Coronary artery (tissue), 2 donors: Measurements from ENCODE around the gene HPGDS.

ENCODE experiments used
- DNase-seq: peaks from one replicate; pipeline ENCODE4 v3.0.0-alpha.2; 2017; ENCODE audit warnings: low spot score
- H3K27ac ChIP-seq, 2 donors: fragments of 200-600 bp; sonication (generic); one replicate each; pipeline ENCODE4 v1.5.1; 2016 to 2019
- H3K4me3 ChIP-seq: fragments of 200-600 bp; sonication (generic); 2 replicates; pipeline ENCODE4 v1.5.1; 2016; ENCODE audit warnings: mild to moderate bottlenecking, moderate library complexity
- TF ChIP-seq, protein P1 (sequence below): fragments of 200-600 bp; sonication (generic); IDR thresholded peaks from one replicate; pipeline ENCODE4 v1.5.1; 2019; ENCODE audit warnings: antibody characterized with exemption

HPGDS gene

DNA sequence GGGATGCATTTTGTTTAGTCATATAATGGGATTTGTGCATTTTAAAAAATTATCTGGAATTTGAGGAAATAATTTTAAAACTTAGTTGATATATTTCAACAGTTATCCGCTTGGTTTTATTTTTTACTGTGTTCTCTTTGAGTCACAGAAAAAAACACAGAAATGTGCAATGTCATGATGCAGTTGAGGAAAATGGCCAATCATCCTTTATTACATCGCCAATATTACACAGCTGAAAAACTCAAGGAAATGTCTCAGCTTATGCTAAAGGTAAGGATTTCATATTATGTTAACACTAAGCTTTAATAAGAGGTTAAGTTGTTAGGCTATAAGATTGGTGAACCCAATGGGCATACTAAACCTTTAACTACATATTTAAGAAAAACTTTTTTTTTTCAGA lies 63.9 kb downstream of the HPGDS start:
- Histone ChIP-seq H3K27ac (no peak overlapping the region), H3K4me3 (no peak overlapping the region)
- DNase-seq = no peak
- TF ChIP-seq, protein P1, sequence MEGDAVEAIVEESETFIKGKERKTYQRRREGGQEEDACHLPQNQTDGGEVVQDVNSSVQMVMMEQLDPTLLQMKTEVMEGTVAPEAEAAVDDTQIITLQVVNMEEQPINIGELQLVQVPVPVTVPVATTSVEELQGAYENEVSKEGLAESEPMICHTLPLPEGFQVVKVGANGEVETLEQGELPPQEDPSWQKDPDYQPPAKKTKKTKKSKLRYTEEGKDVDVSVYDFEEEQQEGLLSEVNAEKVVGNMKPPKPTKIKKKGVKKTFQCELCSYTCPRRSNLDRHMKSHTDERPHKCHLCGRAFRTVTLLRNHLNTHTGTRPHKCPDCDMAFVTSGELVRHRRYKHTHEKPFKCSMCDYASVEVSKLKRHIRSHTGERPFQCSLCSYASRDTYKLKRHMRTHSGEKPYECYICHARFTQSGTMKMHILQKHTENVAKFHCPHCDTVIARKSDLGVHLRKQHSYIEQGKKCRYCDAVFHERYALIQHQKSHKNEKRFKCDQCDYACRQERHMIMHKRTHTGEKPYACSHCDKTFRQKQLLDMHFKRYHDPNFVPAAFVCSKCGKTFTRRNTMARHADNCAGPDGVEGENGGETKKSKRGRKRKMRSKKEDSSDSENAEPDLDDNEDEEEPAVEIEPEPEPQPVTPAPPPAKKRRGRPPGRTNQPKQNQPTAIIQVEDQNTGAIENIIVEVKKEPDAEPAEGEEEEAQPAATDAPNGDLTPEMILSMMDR = no peak

DNA sequence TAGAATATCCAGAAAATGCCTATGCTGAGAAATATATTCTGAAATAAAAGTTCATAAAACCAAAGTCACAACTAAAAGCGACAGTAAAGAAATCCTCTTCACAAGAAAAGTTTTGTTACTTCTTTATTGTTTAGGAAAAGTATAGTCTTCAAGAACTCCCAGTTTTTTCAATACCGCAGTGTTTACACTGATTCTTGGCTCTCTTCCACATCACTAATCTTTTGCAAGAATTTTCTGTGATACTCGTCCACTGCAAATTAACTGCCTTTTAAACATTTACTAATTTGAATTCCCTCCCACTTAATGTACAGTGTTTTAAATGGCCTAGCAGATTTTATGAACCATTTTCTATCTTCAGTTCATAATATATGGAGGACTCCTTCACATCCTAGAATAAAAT lies 65.1 kb downstream of the HPGDS start:
- TF ChIP-seq, protein P1 = no peak
- no peak for DNase-seq
- H3K4me3 ChIP-seq = no peak overlapping the region
- no peak overlapping the region for H3K27ac ChIP-seq

DNA sequence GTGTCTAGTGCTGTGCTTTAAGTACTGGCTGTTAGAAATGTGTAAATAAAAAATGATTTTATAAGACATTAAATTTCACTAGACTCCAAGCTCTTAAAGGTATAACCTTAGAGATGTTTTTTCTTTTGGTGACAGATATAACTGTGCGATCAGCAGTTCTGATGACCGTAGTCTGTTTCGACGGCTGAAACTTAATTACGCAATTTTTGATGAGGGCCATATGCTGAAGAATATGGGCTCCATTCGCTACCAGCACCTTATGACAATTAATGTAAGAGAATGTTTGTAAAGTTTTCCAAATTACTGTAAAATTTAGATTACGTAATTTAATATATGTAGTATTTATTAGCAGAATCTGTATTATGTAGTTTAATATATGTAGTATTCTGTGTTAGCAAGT lies 66.4 kb downstream of the HPGDS start:
- DNase-seq = no peak
- no peak overlapping the region for H3K4me3 ChIP-seq
- no peak overlapping the region for H3K27ac ChIP-seq
- TF ChIP-seq, protein P1 = no peak

DNA sequence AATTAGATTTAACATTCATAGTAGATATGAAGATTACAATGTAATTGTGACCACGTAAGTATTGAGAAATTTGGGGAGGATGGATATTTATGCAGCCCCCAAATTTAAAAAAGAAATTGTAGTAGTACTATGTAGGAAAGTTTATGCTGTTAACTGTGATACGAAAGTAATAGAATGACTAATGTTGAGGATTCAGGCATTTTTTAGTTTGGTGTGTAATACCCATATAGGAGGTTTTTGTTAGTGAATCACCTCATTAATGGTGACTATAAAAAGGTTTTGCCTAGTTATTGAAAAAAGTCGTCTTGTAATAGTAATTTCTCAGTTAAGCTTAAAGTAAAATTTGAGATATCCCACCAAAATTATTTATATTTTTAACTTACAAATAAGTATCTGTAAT lies 67.7 kb downstream of the HPGDS start:
- no peak overlapping the region for H3K4me3 ChIP-seq
- TF ChIP-seq, protein P1 = no peak
- DNase-seq = no peak

DNA sequence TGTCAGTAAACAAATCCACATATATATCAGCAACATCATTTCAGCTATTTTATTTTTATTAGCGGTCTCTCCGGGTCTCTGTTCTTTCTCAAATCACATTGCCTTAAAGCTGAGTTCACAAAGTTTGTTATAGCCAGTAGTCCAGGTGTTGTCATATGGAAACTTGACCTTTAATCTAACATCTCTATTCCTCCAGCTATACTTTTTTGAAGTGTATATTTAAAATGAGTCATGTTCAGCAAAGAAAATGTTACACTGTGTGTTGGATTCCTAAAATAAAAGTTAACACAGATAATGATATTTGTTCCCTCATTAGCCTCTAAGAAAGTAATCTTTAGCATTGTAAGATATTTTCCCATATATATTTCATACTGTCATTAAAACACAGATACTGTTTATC lies 71.4 kb downstream of the HPGDS start:
- no peak for DNase-seq
- TF ChIP-seq, protein P1 = no peak
- H3K27ac ChIP-seq = no peak overlapping the region
- H3K4me3 ChIP-seq = no peak overlapping the region

More for the DNA sequence above, 67.7 kb downstream of the HPGDS start:
- no peak overlapping the region for H3K27ac ChIP-seq

DNA sequence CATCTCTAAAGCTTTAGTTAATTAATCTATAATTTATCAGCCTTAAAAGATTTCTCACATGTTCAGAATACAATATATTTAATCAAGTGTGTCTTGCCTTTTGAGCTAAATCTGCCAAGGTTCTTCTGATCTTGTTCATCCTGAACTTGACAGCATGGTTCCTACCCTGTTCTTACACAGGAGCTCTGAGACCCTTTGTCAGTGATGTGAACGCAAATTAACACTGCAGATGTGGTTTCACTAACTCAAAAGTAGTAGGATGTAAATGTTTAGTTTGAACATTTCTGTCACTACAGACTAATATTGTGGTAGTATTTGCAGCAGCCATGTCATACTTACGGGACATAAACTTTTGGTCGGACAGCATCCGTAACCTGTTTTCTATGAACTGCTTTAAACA lies 75.6 kb downstream of the HPGDS start:
- Histone ChIP-seq H3K4me3 (no peak overlapping the region), H3K27ac (no peak overlapping the region)
- no peak for DNase-seq
- TF ChIP-seq, protein P1 = no peak

DNA sequence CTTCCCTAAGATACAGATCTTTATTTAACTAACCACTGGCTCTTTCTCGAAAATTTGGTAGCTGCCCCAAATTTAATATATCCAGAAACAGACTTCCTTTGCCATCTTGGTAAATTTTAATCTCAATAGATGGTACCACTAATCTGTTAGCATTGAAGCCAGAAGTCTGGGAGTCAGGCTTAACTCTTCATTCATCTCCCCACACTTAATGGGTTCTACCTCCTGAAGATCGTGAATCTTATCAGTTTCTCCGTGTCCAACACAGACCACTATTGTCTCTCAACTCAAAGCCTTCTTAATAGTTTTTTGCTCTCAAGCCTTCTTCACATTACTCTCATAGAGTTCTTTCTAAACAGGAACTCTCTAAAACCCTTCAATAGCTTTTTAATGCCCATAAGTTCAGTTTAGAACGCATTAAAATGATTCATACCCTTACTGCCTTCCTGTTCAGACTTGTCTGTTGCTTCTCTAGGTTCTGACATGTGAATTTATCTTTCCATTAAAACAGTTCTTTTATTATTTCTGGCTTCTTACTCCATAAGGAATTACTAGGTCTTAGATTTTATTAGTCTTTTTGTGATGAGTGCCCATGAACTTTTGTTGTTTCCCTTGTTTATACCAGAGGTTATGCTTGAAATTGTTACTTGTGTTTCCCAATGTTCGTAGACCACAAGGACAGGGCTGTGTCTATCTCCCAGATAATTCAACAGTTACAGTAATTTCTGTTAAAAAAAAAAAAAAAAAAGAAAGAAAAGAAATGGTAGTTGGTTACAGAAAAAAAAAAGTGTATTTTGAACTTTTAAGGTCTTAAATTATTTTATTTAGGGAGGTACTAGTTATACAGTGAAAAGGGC lies 80.2 kb downstream of the HPGDS start:
- Histone ChIP-seq H3K4me3 (no peak overlapping the region), H3K27ac (no peak overlapping the region)
- TF ChIP-seq, protein P1 = no peak
- DNase-seq = no peak
